Stimulated activated CD8-positive, alpha-beta memory T cell treated with anti-CD3 and anti-CD28 coated beads, Interleukin-4, amount 100 ng/mL, for 4 hours (primary cell): Measurements from ENCODE around the gene AGMO.

Experiments used
- DNase-seq, 2 donors: peaks; one replicate each; pipeline ENCODE4 v3.0.0-alpha.2; 2020; ENCODE audit warnings: low read depth in 2 of 2, low spot score in 1 of 2

The AGMO gene

DNA sequence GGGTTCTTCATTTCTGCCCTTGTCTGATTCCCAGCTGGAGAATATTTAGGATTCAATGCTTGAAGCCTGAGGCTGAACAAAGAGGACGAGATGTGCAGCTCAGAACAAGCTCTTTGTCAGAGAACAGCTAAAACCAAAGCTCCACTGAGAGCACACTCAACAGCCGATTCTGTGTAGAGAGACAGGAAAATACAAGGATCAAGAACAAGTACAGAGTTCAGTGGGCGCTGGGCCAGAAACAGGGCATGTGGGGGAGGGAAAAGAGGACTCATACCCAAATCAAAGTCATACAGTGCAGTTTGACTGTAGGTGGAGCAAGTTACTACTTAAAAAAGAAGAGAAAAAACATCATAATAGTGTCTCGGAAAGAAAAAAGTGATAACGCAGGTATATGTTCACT is at the start of gene AGMO:
Gene AGMO (minus strand): TSS at position 181 of the 400 bp plus-strand sequence.
- no peak for DNase-seq

DNA sequence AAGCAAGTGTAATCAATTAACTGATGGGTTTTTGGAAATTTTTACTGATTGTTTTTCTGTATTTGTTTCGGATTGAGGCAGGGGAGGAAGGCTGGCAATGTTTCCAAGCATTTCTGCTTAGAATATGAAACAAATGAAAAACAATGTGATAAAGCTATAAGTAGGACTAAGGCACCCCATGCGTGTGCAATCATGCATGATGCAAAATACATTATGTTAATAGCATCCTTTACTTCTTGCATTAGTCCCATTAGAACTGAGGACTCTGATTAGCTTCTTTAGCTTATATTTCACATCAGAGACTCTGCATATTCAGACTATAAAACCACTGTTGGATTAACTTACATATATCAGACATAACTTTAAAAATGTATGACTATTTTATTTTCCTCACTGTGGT is 48.7 kb upstream of the AGMO start:
- no peak for DNase-seq

DNA sequence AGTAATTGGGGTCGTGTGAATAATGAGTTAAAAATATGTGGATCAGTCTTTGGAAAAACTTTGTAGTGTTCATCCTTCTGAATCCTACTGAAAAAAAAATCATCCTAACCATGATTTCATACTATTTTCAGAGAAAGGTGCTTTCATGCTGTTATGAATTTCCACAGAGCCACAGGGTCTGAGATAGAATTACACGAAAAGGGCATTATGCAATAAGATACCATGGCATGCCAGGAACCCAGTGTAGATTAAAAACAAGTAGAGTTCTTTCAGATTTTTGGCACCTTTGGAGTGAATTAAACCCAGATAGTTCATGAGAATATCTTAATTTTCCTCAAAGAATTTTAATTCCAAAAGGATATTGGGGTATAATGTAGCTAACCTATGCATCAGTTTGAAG is 47.5 kb upstream of the AGMO start:
- DNase-seq, result no peak

DNA sequence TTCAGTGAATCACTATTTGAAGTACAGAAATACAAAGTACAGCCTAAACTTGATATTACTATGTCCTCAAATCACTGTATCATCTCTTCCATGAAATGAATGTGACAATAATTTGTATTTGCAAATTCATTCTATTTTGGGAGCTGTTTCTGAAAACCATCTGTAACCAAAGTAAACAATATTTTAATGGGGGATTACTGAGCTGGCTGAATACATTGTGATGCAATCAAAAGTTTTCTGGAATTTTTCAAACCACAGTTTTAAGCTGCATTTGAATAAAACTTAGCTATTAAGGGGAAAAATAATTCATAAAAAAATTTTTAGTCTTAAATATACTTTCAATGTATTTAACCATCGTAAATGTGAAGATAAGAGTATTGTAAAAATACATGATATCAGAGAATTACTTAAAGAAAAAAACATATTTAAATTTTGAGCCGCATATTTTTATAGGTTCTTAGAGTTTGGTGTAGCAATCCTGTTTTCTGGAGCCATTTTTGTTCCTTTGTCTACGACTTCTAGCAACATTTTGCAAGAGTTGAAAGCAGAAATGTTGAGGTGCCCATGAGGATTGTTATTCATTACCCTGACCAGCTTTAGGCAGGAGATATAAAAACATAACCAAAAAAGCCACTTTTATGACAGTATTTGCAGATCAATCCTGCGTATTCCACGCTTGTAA is 45.9 kb upstream of the AGMO start:
- DNase-seq, result no peak

DNA sequence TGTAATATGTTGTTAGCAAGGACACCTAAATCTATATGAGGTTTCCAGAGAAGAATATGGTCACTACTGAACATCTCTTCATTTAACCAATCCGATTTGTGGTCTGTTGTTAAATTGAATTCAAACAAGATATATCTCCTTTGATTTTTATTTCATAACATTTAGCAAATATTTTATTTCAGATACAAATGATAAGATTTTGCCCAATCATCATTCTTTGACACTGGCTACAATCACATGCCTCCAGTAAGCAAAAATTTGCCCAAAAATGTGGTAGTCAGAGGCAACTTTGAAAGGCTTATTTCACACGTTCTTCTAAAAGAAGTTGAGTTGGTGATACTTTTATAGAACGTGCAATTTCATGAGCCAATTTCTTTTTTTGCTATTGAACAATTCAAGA is 44.7 kb upstream of the AGMO start:
- no peak for DNase-seq

DNA sequence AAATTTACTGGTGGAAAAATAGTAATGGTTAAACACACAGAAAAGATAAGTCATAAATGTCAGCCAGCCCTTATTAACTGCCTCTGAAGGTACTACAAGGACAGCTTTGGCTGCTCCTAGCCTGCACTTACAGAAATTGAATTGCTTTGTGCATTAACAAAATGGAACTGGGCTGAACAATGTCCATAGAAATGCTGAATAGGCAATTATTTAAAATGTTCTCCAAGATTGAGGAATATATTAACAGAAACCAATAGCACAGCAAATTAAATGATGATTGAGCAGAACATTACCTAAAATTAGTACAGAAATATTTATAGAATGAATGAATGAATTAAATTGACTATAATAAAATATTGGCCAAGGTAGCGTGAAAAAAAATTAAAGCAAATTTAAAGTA is 42.4 kb upstream of the AGMO start:
- DNase-seq, result no peak

DNA sequence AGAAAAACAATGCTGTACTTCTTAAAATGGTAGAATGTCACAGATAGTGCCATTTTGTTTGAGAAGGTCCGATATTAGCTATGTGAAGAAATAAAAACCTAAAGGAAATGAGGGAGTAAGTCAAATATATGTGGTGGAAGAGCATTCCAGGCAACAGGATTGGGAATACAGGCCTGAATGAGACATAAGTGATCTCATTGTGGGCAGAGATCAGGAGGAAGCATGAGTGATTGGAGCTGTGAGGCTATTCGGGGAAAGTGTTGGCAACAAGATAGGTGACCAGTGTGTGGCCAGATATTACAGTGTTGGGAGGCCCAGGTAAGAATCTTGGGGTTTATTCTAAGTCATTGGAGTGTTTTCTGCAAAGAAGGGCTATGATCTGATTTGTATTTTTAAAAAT is 41.3 kb upstream of the AGMO start:
- DNase-seq, result no peak

DNA sequence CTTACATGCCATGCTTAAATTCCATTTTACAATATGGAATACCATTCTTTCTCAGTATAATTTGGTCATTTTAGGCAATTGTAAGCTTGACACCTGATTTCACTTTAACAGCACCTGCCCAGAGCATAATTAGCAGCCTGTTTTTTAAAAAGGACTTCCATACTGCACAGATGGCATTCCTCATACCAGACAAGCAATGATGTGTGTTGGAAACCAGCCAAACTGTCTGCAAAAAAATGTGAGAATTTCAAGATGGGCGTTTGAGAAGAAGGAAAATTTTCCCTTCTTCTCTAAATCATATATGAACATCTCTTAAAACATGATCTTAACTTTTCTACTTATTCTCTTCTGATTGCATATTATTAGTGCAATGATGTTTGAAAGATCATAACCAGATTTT is 40.4 kb upstream of the AGMO start:
- DNase-seq, result no peak

DNA sequence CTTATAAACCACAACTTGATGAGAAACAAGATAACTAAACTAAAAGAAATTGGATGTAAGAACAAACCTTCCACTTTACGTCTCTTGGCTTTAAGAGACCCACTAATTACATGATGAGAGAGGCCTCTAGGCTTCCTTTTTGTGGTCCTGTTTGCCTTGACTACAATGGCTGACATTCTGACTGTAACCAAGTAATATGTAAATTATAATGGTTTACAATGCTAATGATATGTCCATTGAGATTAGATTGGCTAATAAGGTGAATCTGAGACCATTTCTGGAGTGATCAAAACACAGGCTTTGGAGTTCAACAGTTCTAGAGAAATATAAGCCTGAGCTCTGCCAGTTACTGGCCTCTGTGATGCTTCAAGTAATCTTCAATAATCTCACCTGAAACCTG is 39.4 kb upstream of the AGMO start:
- DNase-seq, result no peak

DNA sequence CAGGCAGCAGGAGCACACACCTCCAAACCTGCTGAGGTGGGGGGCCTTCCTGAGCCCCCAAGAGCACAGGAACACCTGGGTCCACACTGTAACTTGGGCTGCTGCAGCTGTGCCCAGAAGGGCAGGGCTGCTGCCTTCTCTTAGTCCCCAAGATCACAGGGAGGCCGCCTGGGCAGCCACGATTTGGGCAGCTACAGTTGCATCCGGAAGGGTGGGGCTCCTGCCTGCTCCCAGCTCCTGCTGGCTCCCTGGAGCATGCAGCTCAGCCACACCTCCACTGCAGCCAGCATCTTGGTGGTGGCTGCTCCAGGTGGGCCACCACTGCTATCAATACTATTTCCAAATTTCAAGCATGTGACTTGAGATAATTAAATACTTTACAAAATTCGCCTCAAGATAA is 38.5 kb upstream of the AGMO start:
- DNase-seq, result no peak

DNA sequence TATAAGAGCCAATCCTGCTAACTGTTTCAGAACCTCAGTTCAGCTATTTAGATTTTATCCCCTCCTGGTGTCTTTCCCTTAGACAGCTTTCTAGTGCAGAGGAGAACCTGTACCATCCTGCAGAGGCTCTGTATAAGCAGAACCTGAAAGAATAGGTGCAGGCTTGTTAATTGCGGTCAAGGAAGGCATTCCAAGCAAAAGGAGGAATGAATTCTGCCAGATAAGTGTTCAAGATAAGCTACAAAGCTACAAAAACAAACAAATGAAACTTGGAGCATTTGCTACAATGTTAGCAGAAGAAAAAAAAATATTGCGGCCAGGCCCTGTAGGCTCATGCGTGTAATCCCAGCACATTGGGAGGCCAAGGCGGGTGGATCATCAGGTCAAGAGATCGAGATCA is 32.6 kb upstream of the AGMO start:
- no peak for DNase-seq

DNA sequence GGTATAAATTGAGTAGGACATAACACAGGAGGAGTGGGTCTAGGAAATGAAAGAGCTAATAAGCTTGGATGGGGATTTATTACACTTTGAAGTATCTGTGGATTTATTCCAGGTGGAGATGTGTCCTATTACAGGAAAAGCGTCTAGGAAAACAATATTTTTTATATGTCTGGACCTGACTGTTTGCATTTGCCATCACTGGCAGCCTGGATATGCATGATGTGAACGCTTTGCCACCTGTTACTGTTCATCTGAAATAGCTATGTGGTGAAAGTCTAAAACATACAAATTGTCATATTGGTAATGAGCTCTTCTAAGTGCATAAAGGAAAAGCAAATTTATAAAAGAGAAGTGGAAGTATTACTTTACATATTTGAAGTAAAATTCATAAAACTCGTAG is 31.6 kb upstream of the AGMO start:
- DNase-seq, result no peak

DNA sequence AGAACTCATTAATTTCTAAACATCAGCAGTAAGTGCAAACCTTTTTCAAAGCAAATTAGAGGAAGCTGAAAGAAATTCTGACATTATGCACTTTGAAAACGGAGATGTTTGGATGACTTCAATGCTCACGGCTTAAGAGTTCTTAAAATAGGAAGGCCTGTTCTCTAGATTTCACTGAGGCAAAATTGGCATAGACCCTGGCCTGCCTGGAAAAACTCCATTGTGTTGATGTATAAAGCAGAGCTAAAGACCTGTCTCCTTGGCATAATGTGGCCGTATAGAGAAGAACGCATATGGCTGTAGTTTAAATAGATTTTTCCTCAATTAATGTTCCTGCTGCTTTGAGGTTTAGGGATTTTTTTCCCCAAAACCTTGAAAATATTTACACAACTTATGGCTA is 24.5 kb upstream of the AGMO start:
- no peak for DNase-seq

DNA sequence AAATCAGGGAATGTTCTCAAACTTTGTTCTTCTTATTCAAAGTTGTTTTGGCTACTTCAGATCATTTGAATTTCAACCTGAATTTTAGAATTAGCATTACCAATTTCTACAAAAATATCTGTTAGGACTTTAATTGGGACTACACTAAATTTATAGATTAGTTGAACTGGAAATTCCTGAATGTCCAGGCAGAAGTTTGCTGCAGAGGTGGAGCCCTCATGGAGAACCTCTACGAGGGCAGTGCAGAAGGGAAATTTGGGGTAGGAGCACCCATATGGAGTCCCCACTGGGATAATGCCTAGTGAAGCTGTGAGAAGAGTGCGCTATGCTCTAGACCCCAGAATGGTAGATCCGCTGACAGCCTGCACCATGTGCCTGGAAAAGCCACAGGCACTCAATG is 22.8 kb upstream of the AGMO start:
- no peak for DNase-seq

DNA sequence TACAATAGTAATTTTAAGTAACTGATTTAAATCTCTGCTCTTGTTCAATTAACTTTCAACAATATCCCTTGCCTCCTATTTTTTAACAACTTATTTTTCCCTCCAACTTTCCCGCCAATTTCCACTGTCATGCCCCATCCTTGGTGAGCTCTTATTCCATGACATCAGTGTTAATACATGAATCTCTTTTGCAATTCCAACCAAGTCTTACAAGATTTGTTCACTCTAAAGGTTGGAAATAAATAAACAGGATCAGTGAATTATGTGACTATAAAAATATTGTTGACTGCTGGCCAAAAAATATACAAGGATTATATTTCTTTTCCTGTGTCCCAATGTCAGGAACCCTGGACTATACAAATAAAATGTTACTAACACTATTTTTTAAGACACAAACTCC is 21.0 kb upstream of the AGMO start:
- no peak for DNase-seq

DNA sequence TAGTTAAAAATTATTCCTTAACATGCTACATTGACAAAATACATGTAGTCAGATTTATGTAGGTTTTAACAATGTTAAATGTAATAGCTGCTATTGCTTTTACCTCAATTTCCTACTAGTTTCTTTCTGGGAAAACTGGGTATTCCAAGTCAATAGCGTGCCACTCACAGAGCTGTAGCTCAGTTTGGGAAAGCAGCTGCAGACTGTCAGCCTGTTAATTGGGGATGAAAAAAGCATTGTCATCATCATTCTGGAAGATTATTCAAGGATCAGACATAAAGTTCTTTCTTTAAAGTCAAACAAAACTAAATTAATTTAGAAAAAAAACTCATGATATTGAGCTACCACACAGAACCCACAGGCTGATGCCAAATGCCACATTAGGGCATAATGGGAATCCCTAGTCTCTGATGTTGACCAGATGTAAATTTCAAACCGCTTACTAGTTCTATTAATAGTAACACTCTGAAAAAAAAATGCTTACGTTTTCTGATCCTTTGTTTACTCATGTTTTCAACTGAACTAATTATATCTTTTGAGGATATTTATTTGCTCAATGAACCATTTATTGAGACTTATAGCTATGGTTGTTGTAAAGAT is 19.6 kb upstream of the AGMO start:
- DNase-seq, result no peak

DNA sequence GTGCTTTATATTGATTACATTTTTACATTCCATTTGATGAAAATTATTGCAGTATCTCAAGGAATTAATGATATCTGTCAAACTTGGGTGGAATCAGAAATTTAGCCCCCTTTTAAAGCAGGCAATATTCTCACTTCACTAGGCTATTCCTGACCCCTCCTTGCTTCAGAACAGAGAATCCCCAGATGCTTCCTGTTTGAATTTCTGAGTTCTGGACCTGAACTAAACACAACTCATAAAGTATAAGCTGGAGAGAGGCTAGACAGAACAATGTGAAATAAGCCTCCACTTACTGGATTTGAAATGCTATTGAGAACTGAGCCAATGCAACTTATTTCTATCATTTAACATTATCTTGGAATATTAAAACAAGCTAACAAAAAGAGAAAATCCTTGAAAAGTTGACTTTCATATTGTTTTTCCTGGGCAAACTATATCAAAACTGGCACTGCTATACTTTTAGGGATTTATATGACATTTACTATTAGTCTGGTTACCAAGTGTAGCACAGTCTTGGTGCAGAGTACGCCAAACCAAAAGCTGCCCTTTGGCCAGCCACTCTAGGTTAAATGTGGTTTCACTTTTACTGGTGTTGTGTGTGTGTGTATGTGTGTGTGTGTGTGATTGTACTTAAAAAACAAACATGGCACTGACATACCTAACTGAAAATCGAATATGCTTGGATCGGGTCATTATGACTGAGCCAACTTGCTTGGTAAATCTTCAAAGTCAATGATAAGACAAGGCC is 19.0 kb upstream of the AGMO start:
- no peak for DNase-seq

DNA sequence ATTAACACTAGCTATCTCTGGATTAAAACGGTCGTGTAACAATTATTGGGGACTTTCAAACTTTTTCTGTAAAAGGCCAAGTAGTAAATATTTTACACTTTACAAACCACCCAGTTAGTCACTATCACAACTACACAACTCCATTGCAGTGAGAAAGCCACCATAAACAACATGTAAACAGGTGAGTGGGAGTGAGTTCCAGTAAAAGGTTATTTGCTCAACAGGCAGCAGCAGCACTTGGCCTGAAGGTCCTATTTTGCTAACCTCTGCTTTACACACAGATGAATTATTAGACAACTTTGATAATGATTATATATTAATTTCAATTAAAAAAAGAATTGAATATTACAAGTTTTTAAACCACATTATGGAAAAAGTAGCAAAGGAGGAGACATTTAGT is 15.8 kb upstream of the AGMO start:
- no peak for DNase-seq

DNA sequence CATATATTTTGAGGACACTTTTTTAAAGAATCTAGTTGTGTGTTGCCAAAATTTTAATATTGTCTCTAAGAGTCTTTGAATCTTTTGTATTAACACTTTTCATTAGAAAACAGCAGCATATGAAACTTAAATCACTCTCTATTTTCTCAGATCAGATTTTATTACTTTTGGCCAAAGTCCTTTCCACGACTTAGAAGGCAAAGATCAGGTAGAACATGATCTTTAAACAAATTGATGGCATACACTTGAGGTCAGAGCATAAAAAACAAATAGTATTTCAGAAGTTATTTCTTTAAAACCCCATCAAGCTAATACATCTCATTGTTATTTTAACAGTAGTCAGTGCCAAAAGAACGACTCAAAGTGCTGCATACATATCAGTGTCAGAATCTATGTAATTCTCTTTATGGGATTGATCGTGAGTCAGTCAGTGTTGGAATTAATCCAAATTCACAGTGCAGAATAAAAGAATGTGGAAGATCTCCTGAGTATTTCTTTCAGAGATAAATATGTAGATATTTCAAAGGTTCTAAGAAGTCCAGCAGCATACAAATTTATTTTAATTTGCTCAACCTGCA is 9.6 kb upstream of the AGMO start:
- no peak for DNase-seq

DNA sequence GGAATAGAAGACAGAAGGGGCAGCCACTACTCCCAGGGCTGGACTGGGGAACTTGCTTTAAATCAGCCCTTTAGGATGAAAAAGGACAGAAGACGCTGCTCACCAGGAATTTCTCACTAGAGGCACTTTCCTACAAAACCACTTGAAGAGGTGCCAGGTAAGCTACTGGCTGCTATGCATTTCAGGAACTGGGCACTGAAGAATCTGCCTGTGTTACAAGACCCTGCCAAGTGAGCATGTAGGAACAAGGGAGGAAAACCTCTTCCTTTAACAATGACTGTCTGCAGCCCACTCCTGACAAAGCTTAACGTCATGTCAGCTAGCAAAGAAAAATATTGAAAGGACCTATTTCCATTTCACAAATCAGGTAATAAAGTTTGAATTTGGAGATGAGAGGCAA is 5.8 kb upstream of the AGMO start:
- DNase-seq, result no peak

DNA sequence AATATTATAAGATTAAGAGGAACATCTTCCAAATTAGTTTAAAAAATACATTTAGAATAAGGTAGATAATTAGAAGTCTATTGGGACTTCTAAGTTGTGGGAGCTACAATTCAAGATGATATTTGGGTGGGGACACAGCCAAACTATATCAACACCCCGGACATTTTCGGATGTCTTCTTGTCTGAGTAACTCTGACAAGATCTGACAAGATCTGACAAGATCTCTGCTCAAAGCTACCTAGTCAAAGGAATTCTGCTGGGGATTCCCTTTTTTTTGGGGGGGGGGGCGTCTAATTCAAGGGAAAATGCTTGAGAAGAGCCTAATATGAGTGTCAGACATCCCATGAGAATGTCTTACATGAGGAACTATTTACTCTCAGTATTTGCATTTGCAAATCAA is 5.2 kb upstream of the AGMO start:
- no peak for DNase-seq

DNA sequence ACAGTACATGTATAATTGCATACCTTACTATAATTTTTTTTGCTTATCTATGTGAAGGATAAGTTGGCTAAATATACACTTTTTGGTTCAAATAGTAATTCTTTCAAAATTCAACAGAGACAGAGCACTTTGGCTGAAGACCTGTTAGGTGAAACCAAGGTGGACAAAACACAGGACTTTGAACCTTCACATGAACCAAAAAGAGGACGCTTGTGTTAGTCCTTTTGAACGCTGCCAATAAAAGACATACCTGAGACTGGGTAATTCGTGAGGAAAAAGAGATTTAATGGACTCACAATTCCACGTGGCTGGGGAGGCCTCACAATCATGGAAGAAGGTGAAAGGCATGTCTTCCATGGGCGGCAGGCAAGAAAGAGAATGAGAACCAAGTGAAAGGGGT is 4.7 kb upstream of the AGMO start:
- DNase-seq, result no peak
